ENCODE measurements around the gene TP53AIP1.

The TP53AIP1 gene

GRCh38 chr11:128906185-128907050 lies 36.3 kb downstream of the TP53AIP1 start:
- no peak for DNase-seq (ENCODE audit: low spot score)

DNA sequence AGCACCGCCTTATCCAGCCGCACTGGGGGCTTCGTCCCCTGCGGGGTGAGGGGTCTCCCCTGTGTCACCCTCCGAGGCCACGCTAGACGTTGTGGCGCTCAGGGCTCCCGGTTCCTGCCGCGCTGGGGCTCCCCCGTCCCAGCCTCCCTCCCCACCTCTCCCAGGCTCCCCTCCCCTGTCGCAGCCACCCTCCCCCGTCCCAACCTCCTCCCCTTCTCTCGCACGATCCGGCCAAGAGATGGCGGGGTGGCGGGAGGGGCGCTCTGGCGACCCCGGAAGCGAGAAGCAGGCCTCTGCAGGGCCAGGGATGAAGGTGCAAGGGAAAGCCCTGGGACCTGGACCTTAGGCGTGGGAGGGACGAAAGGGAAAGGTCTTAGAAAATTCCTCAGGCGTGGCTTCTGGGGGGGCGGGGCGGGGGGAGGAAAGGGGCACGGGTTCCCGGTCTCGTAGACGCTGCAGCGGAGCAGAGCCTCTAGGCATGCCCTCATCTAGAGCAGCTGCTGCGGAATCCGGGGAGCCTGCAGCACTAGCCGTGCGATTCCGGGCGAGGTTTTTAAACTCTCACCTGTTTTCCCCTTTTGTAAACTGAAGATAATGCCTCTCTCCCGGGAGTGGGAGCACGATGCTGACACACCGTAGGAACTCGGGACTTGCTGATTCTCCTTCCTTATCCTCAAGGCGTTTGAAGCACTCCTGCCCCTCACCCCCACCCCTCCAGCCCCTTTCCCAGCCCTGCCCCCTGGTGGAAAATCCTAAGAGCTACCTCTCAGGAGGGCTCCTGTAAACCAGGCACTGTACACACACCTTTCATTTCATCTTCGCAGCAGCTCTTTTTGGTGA lies 37.1 kb downstream of the TP53AIP1 start:
- peak; percentile 69 for DNase-seq (ENCODE audit: low spot score)

DNA sequence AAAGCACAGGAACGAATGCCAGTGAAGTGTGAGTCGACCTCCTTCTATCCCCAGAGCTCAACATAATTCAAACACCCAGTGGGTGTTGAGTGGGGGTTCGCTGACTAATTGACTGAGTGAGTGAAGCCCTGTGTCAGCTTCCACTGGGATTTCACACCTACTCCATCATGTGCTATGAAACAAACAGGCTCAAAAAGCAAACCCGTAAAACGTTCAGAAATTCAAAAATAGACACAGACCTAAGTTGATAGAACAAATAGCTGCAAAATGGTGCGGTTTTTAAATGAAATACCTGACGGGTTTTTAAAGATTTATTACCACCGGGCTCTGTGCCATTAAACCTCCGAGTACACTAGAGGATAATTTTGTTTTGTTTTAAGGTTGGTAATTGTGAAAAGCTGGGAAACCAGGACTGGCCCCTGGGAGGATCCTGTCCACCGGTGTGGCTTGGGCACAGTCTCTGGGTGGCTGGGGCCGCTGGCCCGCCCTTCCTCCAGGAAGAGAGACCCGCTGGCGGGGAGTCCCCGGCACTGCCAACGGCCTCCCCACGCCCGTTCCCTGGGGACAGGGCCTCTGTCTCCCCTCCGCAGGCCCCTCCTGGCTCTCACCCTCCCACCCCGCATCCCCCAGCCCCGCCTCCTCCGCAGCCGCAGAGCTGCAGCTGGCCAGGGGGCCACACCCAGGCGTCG lies 37.9 kb downstream of the TP53AIP1 start:
- peak; percentile 71 for DNase-seq (ENCODE audit: low spot score)

DNA sequence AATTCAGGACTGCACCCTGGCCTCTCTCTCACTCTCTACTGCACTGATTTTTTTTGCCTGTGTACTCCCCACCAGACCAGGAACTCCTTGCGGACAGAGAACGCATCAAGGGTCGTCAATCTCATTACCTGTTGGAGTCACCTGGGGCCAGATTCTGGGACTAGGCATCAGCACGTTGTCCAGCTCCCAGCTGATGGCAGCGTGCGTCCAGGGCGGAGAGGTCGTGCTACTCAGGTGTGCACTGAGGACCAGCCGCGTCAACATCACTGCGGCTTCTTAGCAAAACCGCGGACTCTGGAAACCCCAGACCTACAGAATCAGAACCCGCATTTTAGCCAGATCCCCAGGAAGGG lies 38.4 kb downstream of the TP53AIP1 start:
- DNase-seq (ENCODE audit: low spot score), result no peak

- peak; percentile 15 for DNase-seq (ENCODE audit: low spot score)
Measured at GRCh38 chr11:128903248-128904061, 39.2 kb downstream of the TP53AIP1 start.

- DNase-seq (ENCODE audit: low spot score), result no peak
Measured at GRCh38 chr11:128902515-128903066, 40.1 kb downstream of the TP53AIP1 start.

- no peak for DNase-seq (ENCODE audit: low spot score)
Measured at GRCh38 chr11:128901653-128902514, 40.8 kb downstream of the TP53AIP1 start.

DNA sequence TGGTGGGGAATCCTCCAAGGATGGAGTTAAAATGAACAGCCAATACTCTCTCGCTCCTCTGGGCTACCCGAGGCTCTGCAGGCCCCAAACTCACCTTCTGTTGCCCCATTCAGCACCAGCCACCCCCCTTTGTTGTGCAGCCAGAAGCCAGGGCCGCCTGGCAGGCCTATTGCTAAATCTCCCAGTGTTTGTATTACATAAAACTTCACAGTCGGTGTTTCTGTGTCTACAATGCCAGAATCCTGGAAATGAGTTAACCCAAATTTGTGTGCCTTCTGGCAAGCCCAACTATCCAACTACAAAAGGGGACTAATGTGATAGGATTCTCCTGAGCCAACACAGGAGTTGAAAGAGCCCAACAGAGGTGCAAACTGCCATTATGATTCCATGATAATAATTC lies 42.2 kb downstream of the TP53AIP1 start:
- no peak for DNase-seq (ENCODE audit: low spot score)

DNA sequence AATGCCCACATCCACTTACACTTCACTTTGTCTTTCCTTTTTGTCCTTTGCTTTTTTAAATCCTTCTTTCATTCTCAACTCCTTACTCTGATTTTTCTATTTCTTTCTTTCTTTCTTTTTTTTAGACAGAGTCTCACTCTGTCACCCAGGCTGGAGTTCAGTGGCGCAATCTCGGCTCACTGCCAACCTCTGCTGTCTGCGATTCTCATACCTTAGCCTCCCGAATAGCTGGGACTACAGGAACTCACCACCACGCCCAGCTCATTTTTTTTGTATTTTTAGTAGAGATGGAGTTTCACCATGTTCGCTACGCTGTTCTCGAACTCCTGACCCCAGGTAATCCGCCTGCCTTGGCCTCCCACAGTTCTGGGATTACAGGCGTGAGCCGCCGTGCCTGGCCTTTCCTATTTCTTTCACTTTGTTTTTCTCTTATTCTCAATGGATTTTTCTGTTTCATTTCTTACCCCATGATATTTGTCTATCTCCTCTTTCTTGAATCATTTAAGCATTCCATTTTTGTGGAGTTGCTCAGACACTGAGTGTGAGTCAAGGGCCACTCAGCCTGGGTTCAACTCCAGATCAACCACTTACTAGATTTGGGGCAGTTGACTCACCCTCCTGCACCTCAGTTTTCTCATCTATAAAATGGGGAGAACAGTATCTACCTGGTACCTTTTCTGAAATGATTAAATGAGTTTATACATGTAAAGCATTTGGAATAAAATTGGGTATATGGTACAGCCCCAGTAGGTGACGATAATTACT lies 43.9 kb downstream of the TP53AIP1 start:
- no peak for DNase-seq (ENCODE audit: low spot score)

GRCh38 chr11:128897826-128898225 lies 44.8 kb downstream of the TP53AIP1 start:
- no peak for DNase-seq (ENCODE audit: low spot score)

GRCh38 chr11:128896356-128896755 lies 46.3 kb downstream of the TP53AIP1 start:
- no peak for DNase-seq (ENCODE audit: low spot score)

- DNase-seq (ENCODE audit: low spot score), result no peak
Measured at GRCh38 chr11:128895526-128895925, 47.1 kb downstream of the TP53AIP1 start.

GRCh38 chr11:128894685-128895084 lies 48.0 kb downstream of the TP53AIP1 start:
- no peak for DNase-seq (ENCODE audit: low spot score)

DNA sequence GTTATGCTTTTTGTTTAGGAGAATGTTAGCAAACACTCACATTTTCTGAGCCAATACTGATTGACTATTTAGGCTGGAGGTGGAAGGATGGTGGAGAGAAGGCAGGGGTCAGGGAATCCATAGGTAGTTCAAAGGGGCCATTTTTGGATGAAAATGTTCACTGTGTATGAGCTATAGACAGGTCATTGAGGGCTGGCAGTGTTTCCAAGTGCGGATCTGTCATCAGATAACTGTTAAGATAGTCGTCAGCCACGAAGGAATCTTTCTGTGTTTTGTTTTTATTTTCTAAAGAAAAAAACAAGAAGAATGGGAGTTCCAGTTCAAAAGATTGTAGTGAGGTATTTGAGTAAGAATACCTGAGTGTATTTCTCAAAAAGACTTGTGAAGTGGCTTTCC lies 48.4 kb downstream of the TP53AIP1 start:
- no peak for DNase-seq (ENCODE audit: low spot score)

- peak; percentile 20 for DNase-seq (ENCODE audit: low spot score)
Measured at GRCh38 chr11:128893578-128894285, 48.9 kb downstream of the TP53AIP1 start.

- DNase-seq (ENCODE audit: low spot score), result no peak
Measured at GRCh38 chr11:128892866-128893565, 49.7 kb downstream of the TP53AIP1 start.

DNA sequence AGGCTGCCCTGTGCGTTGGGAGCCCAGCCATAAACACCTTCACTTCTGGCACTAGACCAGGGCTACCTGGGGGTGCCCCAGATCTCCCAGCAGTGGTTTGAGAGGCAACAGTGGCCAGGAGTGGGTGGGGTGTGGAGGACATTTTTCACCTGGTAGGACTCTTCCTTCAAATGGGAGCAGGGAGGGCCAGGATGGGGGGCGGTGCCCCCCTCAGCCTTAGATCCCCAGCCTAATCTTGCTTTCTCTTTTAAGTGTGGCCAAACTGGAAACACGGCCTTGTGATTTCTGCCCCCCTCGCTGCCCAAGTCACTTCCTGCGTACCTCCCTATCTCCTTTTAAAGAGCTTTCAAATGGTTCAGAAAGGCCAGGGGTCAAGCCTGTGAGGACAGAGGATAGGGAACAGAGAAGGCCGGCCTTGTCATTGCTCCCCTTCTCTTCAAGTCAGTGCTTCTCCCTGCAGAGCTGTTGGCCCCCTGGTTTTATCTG lies 50.7 kb downstream of the TP53AIP1 start:
- no peak for DNase-seq (ENCODE audit: low spot score)

Measured in NAMALWA (cell line).